Breast epithelium (tissue), 3 donors: ENCODE data around the gene SLC66A1.

ENCODE experiments used
- POLR2AphosphoS5 ChIP-seq, 3 donors: sonication (generic); formaldehyde crosslinking; IDR thresholded peaks; one replicate each; pipeline ENCODE4 v1.6.1; 2017; ENCODE audit warnings: antibody characterized with exemption in 3 of 3
- TF ChIP-seq, protein P1 (sequence below), 3 donors: fragments of 450-650 bp; IDR thresholded peaks; one replicate each; pipeline ENCODE4 v1.5.1; 2016 to 2017; ENCODE audit warnings: antibody characterized with exemption in 3 of 3, mild to moderate bottlenecking in 3 of 3, moderate library complexity in 3 of 3

DNA sequence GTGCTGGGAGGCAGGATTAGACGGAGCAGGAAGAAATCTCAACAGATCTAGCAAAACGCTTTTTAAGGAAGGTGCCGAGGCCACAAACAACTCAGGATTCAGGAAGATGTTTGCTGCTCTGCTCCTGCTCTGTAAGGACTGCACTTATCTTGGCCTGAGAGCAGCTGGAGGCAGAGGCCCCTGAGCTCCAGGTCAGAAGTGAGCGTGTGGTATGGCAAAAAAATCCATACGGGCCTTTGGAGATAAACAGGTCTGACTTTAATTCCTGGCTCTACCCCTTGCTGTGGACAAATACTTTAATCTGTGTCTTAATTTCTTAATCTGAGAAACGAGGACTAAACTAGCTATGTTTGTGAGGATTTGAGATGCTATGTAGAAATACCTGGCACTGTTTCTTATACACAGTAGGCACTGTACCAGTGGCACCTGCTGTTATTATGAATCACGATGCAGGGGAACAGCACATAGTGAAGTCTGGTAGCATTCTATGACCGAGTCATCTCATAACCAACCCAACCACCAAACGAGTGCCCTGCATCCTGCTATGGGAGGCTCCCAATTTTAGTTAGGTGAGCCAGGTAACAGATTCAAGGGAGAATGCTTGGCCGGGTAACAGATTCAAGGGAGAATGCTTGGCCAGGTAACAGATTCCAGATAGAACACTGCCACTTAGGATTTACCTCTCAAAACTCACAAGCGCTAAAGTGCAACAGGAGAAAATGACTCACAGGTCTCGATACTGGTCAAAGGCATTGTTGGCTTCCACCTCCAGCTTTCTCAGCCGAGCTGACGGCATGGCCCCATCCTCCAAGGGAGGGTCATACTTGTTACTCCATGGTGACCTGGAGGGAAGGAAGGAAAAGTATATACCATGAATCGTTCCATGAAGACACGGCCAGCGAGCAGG, 65.9 kb downstream of the SLC66A1 start:
- TF ChIP-seq, protein P1, sequence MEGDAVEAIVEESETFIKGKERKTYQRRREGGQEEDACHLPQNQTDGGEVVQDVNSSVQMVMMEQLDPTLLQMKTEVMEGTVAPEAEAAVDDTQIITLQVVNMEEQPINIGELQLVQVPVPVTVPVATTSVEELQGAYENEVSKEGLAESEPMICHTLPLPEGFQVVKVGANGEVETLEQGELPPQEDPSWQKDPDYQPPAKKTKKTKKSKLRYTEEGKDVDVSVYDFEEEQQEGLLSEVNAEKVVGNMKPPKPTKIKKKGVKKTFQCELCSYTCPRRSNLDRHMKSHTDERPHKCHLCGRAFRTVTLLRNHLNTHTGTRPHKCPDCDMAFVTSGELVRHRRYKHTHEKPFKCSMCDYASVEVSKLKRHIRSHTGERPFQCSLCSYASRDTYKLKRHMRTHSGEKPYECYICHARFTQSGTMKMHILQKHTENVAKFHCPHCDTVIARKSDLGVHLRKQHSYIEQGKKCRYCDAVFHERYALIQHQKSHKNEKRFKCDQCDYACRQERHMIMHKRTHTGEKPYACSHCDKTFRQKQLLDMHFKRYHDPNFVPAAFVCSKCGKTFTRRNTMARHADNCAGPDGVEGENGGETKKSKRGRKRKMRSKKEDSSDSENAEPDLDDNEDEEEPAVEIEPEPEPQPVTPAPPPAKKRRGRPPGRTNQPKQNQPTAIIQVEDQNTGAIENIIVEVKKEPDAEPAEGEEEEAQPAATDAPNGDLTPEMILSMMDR (IDR thresholded peaks at IDR 0.05), result no peak
- TF ChIP-seq POLR2AphosphoS5 (IDR thresholded peaks at IDR 0.05), result no peak
